ENCODE results near the gene MIOS.
A peak's percentile ranks its signal among the peaks of the same experiment; 100 is the strongest.

Gene MIOS

GRCh38 chr7:7566651-7567611 is at the start of gene MIOS:
Gene MIOS (plus strand): TSS chr7:7566884. CDS start chr7:7572476, 5,592 bp downstream.
- Histone ChIP-seq H3K9ac (ENCODE audit: low read length) (peak within 1 kb of the TSS; percentile 91), H3K36me3 (ENCODE audit: control insufficient read depth, insufficient read depth, low read length) (peaks cover 20% of the 10 kb centered on the region), H3K27ac (ENCODE audit: low read depth, low read length) (peak within 1 kb of the TSS; percentile 84), H3K4me3 (ENCODE audit: low read depth, low read length) (peak within 1 kb of the TSS; percentile 77), H3K27me3 (ENCODE audit: control insufficient read depth, insufficient read depth, low read length) (no peaks in the 10 kb centered on the region), H3K9me3 (ENCODE audit: control insufficient read depth, insufficient read depth, low read depth, low read length) (peaks cover 15% of the 10 kb centered on the region), H3K4me1 (ENCODE audit: control insufficient read depth, insufficient read depth, low read length) (peaks cover 25% of the 10 kb centered on the region)

GRCh38 chr7:7517754-7518153 is 48.9 kb upstream of the MIOS start:
- no peak overlapping the region for H3K9ac ChIP-seq (ENCODE audit: low read length)

GRCh38 chr7:7519056-7519455 is 47.6 kb upstream of the MIOS start:
- H3K4me3 ChIP-seq (ENCODE audit: low read depth, low read length): no peak overlapping the region
- no peaks in the 10 kb centered on the region for H3K27me3 ChIP-seq (ENCODE audit: control insufficient read depth, insufficient read depth, low read length)
- H3K9ac ChIP-seq (ENCODE audit: low read length): no peak overlapping the region
- H3K4me1 ChIP-seq (ENCODE audit: control insufficient read depth, insufficient read depth, low read length): 0 out of 2 replicates have a peak, but pooled peaks cover 5% of the 10 kb centered on the region
- no peak overlapping the region for H3K27ac ChIP-seq (ENCODE audit: low read depth, low read length)
- no peaks in the 10 kb centered on the region for H3K36me3 ChIP-seq (ENCODE audit: control insufficient read depth, insufficient read depth, low read length)
- no peaks in the 10 kb centered on the region for H3K9me3 ChIP-seq (ENCODE audit: control insufficient read depth, insufficient read depth, low read depth, low read length)

More at GRCh38 chr7:7517754-7518153, 48.9 kb upstream of the MIOS start:
- 0 out of 2 replicates have a peak, but pooled peaks cover 5% of the 10 kb centered on the region for H3K4me1 ChIP-seq (ENCODE audit: control insufficient read depth, insufficient read depth, low read length)
- H3K36me3 ChIP-seq (ENCODE audit: control insufficient read depth, insufficient read depth, low read length): no peaks in the 10 kb centered on the region
- no peak overlapping the region for H3K27ac ChIP-seq (ENCODE audit: low read depth, low read length)
- H3K9me3 ChIP-seq (ENCODE audit: control insufficient read depth, insufficient read depth, low read depth, low read length): no peaks in the 10 kb centered on the region
- H3K4me3 ChIP-seq (ENCODE audit: low read depth, low read length): no peak overlapping the region
- no peaks in the 10 kb centered on the region for H3K27me3 ChIP-seq (ENCODE audit: control insufficient read depth, insufficient read depth, low read length)

- no peak overlapping the region for H3K4me3 ChIP-seq (ENCODE audit: low read depth, low read length)
- 0 out of 2 replicates have a peak, but pooled peaks cover 5% of the 10 kb centered on the region for H3K4me1 ChIP-seq (ENCODE audit: control insufficient read depth, insufficient read depth, low read length)
- no peak overlapping the region for H3K9ac ChIP-seq (ENCODE audit: low read length)
- no peak overlapping the region for H3K27ac ChIP-seq (ENCODE audit: low read depth, low read length)
- H3K27me3 ChIP-seq (ENCODE audit: control insufficient read depth, insufficient read depth, low read length): no peaks in the 10 kb centered on the region
- H3K9me3 ChIP-seq (ENCODE audit: control insufficient read depth, insufficient read depth, low read depth, low read length): no peaks in the 10 kb centered on the region
- H3K36me3 ChIP-seq (ENCODE audit: control insufficient read depth, insufficient read depth, low read length): no peaks in the 10 kb centered on the region
Observed at GRCh38 chr7:7519528-7519927, 47.2 kb upstream of the MIOS start.

- Histone ChIP-seq H3K4me3 (ENCODE audit: low read depth, low read length) (no peak overlapping the region), H3K4me1 (ENCODE audit: control insufficient read depth, insufficient read depth, low read length) (no peaks in the 10 kb centered on the region), H3K9ac (ENCODE audit: low read length) (no peak overlapping the region), H3K36me3 (ENCODE audit: control insufficient read depth, insufficient read depth, low read length) (no peaks in the 10 kb centered on the region), H3K27me3 (ENCODE audit: control insufficient read depth, insufficient read depth, low read length) (no peaks in the 10 kb centered on the region), H3K9me3 (ENCODE audit: control insufficient read depth, insufficient read depth, low read depth, low read length) (no peaks in the 10 kb centered on the region), H3K27ac (ENCODE audit: low read depth, low read length) (no peak overlapping the region)
Observed at GRCh38 chr7:7521259-7521658, 45.4 kb upstream of the MIOS start.

- no peaks in the 10 kb centered on the region for H3K9me3 ChIP-seq (ENCODE audit: control insufficient read depth, insufficient read depth, low read depth, low read length)
- H3K4me1 ChIP-seq (ENCODE audit: control insufficient read depth, insufficient read depth, low read length): no peaks in the 10 kb centered on the region
- no peaks in the 10 kb centered on the region for H3K27me3 ChIP-seq (ENCODE audit: control insufficient read depth, insufficient read depth, low read length)
- H3K4me3 ChIP-seq (ENCODE audit: low read depth, low read length): no peak overlapping the region
- no peak overlapping the region for H3K9ac ChIP-seq (ENCODE audit: low read length)
- no peaks in the 10 kb centered on the region for H3K36me3 ChIP-seq (ENCODE audit: control insufficient read depth, insufficient read depth, low read length)
- H3K27ac ChIP-seq (ENCODE audit: low read depth, low read length): no peak overlapping the region
Observed at GRCh38 chr7:7522421-7522820, 44.3 kb upstream of the MIOS start.

GRCh38 chr7:7524121-7524520 is 42.6 kb upstream of the MIOS start:
- Histone ChIP-seq H3K4me1 (ENCODE audit: control insufficient read depth, insufficient read depth, low read length) (no peaks in the 10 kb centered on the region), H3K27me3 (ENCODE audit: control insufficient read depth, insufficient read depth, low read length) (no peaks in the 10 kb centered on the region), H3K9ac (ENCODE audit: low read length) (no peak overlapping the region), H3K27ac (ENCODE audit: low read depth, low read length) (no peak overlapping the region), H3K36me3 (ENCODE audit: control insufficient read depth, insufficient read depth, low read length) (no peaks in the 10 kb centered on the region), H3K4me3 (ENCODE audit: low read depth, low read length) (no peak overlapping the region), H3K9me3 (ENCODE audit: control insufficient read depth, insufficient read depth, low read depth, low read length) (no peaks in the 10 kb centered on the region)

- Histone ChIP-seq H3K9ac (ENCODE audit: low read length) (no peak overlapping the region), H3K27ac (ENCODE audit: low read depth, low read length) (no peak overlapping the region), H3K4me3 (ENCODE audit: low read depth, low read length) (no peak overlapping the region), H3K9me3 (ENCODE audit: control insufficient read depth, insufficient read depth, low read depth, low read length) (no peaks in the 10 kb centered on the region), H3K4me1 (ENCODE audit: control insufficient read depth, insufficient read depth, low read length) (no peaks in the 10 kb centered on the region), H3K27me3 (ENCODE audit: control insufficient read depth, insufficient read depth, low read length) (no peaks in the 10 kb centered on the region), H3K36me3 (ENCODE audit: control insufficient read depth, insufficient read depth, low read length) (no peaks in the 10 kb centered on the region)
Observed at GRCh38 chr7:7526006-7526405, 40.7 kb upstream of the MIOS start.

GRCh38 chr7:7527047-7527446 is 39.6 kb upstream of the MIOS start:
- H3K27ac ChIP-seq (ENCODE audit: low read depth, low read length): no peak overlapping the region
- no peaks in the 10 kb centered on the region for H3K9me3 ChIP-seq (ENCODE audit: control insufficient read depth, insufficient read depth, low read depth, low read length)
- H3K4me1 ChIP-seq (ENCODE audit: control insufficient read depth, insufficient read depth, low read length): no peaks in the 10 kb centered on the region

GRCh38 chr7:7529328-7529727 is 37.4 kb upstream of the MIOS start:
- H3K4me1 ChIP-seq (ENCODE audit: control insufficient read depth, insufficient read depth, low read length): no peaks in the 10 kb centered on the region
- H3K27ac ChIP-seq (ENCODE audit: low read depth, low read length): no peak overlapping the region
- no peaks in the 10 kb centered on the region for H3K27me3 ChIP-seq (ENCODE audit: control insufficient read depth, insufficient read depth, low read length)
- no peak overlapping the region for H3K9ac ChIP-seq (ENCODE audit: low read length)
- H3K36me3 ChIP-seq (ENCODE audit: control insufficient read depth, insufficient read depth, low read length): no peaks in the 10 kb centered on the region
- H3K9me3 ChIP-seq (ENCODE audit: control insufficient read depth, insufficient read depth, low read depth, low read length): no peaks in the 10 kb centered on the region
- H3K4me3 ChIP-seq (ENCODE audit: low read depth, low read length): no peak overlapping the region

More at GRCh38 chr7:7527047-7527446, 39.6 kb upstream of the MIOS start:
- no peaks in the 10 kb centered on the region for H3K27me3 ChIP-seq (ENCODE audit: control insufficient read depth, insufficient read depth, low read length)
- no peaks in the 10 kb centered on the region for H3K36me3 ChIP-seq (ENCODE audit: control insufficient read depth, insufficient read depth, low read length)
- H3K9ac ChIP-seq (ENCODE audit: low read length): no peak overlapping the region
- H3K4me3 ChIP-seq (ENCODE audit: low read depth, low read length): no peak overlapping the region

GRCh38 chr7:7533831-7534430 is 32.8 kb upstream of the MIOS start:
- no peak overlapping the region for H3K9ac ChIP-seq (ENCODE audit: low read length)
- no peaks in the 10 kb centered on the region for H3K27me3 ChIP-seq (ENCODE audit: control insufficient read depth, insufficient read depth, low read length)
- H3K36me3 ChIP-seq (ENCODE audit: control insufficient read depth, insufficient read depth, low read length): no peaks in the 10 kb centered on the region
- no peak overlapping the region for H3K4me3 ChIP-seq (ENCODE audit: low read depth, low read length)
- no peaks in the 10 kb centered on the region for H3K4me1 ChIP-seq (ENCODE audit: control insufficient read depth, insufficient read depth, low read length)
- H3K27ac ChIP-seq (ENCODE audit: low read depth, low read length): no peak overlapping the region
- H3K9me3 ChIP-seq (ENCODE audit: control insufficient read depth, insufficient read depth, low read depth, low read length): no peaks in the 10 kb centered on the region

Measured in HUES6 (cell line).